NCI-H345 treated with DMSO at 0.1 percent for 48 hours (cell line): ENCODE data around the gene IFT80.
A peak's percentile ranks its signal among the peaks of the same experiment; 100 is the strongest.
"Not testable (repeated sequence)": the region's sequence is repeated elsewhere in the genome, so short reads cannot be mapped to it uniquely, and the experiment has no call there.

ENCODE experiments used
- DNase-seq: peaks from one replicate; lab custom pipeline; 2025; ENCODE audit not compliant: unreplicated experiment; lab: John Stamatoyannopoulos, UW

The IFT80 gene

DNA sequence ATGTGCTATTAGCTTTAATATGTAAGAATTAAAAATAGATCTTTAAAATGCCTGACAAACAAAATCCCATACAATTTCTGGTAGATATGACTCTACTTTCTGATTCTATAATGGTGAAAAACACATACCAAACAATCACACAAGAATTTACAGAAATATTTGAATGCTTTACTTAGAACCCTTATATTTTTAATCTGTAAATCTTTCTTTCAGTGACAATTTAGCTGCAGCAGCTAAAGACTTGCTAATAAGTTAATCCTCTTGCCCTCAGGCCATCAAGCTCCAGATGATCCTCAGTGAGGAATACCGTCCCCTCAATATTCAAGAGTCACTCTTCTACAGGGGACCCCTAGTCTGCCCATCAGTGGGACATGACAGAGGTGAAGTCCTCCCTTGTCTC is 118.2 kb downstream of the IFT80 start:
- no peak for DNase-seq

DNA sequence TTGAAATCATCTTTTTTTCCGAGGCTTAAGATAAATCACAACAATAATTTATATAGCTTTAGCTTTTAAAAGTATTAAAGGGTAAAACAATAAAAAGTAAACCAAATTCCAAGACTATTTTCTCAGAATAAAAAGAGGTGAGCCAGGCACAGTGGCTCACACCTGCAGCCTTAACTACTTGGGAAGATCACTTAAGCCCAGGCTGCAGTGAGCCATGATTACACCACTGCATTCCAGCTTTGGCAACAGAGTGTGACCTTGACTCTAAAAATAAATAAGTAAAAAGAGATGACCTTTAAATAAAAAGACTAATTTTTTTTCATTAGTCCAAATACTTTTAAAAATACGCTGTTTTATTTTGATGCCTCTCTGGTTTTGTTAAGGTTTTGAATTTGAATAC is 119.4 kb downstream of the IFT80 start:
- no peak for DNase-seq

DNA sequence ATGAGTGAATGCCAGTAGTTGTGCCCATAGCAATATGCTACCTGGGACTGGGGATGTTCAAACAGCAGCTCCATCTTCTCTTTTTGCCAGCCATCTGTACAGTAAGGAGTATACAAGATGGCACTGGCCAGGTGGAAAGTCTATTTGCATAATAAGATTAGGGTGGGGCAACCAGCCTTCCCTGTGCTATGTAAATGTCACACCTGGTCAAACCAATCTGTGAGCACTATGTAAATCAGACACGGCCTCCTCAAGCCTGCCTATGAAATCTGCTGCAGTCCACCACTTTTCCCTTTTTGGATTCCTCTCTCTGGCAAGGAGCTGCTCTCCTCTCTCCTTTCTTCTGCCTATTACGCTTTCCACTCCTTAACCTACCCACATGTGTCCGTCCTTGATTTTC is 120.8 kb downstream of the IFT80 start:
- no peak for DNase-seq

DNA sequence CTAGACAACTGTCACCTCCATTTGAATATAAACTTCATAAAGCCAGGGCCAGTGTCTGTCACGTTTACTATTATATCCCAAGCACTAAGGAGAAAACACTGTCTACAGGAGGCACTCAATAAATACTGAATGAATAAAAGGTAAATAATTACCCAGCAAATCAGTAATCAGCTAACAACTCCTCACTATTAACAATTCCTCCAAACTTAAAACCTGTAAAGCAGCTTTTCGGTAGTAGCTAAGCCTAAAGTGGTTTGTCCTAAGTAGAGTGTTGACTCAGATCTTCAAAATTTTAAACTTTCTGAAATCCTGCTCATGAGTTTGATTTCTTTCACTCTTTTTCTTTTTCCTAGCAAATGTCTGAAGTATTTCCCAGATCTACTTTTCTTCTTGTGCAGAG is 133.9 kb downstream of the IFT80 start:
- DNase-seq: no peak

DNA sequence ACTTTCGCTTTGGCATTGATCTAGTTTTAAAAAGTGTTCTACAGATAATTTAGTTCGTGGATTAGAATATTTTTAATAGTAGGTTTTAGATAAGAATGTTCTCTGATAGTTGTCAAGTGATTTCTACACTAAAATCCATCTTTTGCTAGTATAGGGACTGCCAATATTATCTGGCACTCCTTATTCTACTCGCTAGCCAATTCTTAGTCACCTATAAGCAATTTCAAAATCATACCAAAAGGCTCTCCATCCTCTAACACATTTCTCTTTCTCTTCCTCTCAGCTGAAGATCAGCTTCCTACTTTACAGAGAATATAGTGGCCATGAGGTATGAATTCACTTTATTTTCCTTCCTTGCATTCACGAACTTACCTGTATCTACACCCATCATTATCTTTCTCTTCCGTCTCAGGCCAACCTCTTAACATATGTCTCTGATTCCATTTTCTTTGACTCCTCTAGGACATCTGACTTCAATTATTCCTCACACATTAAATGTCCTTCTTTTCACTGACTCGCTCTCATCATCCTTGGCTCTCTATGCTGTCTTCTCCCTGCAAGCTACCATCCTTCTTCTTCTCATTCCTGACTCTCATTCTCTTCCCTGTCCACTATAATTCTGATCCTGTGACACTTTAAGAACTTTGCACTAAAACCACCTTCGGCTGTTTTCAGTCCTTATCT is 138.3 kb downstream of the IFT80 start:
- no peak for DNase-seq

DNA sequence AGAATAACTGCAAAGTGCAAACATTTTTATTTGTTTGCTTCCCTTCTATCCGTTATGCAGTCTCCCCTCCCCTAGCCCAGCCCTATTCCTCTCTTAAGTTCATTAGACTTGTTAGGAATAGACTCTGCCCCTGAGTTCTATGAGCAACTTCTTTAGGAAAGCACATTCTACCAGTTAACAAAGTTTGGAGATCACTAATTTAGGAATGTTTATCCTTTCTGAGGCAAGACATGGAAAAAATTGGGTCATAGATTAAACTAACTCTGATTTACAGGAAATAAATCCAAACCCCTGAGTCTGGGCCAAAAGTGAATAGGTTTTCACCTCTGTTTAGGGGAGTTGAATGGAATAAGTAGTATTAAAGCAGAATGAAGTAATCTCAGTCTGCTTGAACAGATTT is 139.4 kb downstream of the IFT80 start:
- DNase-seq: no peak

DNA sequence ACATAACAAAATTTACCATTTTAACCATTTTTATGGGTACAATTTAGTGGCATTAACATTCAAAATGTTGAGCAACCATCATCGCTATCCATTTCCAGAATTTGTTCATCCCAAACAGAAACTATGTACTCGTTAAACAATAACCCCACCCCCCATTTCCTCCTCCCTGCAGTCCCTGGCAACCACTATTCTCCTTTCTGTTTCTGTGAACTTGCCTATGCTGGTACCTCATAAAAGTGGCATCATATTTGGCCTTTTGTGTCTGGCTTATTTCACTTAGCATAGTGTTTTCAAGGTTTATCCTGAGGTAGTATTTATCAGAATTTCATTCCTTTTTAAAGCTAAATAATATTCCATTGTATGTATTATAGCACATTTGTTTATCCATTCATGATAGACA is 141.4 kb downstream of the IFT80 start:
- no peak for DNase-seq

DNA sequence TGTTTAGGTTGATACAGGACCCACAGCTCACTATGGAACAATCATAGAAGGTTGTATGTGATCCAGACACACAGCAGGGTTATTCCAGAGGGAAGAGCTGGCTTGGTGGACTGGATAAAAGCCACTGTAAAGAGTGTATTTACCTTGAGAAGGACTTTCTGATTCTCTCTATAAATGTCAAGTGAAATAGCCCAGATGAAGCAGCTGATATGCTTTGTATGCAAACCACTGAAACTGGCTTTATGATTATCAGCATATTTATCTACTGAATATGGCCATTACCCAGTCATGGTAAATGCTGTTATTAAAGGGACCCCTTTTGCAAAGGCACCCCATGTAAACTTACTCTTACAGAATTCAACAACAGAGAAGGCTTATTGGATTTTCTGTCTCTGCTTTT is 145.7 kb downstream of the IFT80 start:
- no peak for DNase-seq

DNA sequence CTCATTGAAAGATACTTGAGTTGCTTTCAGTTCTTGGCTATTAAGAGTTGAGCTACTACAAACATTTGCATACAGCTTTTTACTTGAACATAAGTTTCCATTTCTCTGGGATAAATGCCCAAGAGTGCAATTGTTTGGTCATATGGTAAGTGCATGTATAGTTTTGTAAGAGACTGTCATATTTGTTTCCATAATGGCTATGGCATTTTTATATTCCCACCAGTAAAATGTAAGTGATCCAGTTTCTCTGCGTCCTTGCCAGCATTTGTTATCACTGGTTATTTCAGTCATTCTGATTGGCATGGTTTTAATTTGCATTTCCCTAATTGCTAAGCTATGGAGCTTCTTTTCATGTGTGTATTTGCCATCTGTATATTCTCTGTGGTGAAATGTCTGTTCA is 151.3 kb downstream of the IFT80 start:
- no peak for DNase-seq

DNA sequence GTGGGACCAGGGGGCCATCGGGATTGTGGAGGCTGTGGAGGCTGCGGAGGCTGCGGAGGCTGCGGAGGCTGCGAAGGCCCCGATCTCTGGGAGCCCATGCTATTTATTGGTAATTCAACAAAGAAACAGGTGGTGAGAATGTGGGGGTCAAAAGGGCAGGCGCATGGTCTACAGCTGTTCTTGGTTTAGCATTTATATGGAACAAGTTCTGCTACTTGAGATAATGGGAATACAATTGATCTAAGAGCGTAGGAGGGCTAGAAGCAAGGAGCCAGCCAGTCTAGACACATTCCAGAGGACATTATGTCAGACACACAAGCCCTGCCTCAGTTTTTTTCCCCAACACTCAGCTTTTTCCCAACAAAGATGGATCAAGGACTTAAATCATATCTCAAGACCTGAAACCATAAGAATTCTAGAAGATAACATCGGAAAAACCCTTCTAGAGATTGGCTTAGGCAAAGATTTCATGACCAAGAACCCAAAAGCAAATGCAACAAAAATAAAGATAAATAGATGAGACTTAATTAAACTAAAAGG is 153.7 kb downstream of the IFT80 start:
- DNase-seq: no peak

DNA sequence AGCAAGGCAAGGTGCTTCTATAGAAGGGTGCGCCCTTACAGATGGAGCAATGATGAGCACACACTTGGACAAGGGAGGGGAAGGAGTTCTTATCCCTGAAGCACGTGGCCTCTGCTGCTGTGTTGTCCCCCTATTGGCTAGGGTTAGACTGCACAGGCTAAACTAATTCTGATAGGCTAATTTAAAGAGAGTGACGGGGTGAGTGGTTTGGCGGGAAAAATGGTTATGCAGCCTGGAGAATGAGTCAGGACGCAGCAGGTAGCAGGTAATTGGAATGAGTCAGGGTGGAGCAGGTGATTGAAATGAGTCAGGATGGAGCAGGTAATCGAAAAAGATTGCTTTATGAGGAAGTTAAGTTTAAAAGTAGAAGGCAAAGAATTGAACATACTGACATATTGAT is 158.3 kb downstream of the IFT80 start:
- not testable (repeated sequence) for DNase-seq

DNA sequence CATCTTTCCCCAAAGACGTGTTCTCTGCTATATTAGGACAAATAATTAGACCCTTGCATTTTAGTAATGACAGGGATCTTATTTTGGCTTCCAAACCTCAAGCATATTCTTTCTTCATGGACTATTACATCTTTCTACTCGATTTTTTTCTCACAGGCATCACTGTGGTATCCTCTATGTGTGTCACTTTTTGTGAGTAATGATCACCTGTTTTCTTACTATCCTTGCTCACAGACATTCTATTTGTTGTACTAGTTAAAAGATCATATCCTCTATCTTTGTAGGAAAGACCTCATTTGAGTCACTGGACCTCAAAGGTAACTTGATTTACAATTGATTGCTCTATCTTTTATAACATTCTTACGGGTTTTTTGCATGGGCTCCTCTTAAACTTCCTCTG is 167.0 kb downstream of the IFT80 start:
- no peak for DNase-seq

DNA sequence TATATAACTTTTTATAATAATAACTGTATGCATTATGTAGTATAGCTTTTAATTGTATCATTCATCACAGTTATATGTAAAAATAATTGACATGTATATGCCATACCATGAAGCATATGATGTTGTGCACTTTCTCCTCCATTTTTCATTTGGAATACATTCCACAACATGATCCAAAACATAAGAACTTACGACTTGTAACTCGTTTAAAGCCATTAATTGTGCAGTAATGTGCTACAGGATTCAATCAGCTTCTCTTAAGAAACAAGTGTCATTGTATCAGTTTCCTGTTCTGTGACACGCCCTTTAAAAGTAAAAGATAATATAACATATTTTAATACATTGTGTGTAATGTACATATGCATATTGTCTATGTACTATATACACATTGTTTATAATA is 171.6 kb downstream of the IFT80 start:
- DNase-seq: no peak

DNA sequence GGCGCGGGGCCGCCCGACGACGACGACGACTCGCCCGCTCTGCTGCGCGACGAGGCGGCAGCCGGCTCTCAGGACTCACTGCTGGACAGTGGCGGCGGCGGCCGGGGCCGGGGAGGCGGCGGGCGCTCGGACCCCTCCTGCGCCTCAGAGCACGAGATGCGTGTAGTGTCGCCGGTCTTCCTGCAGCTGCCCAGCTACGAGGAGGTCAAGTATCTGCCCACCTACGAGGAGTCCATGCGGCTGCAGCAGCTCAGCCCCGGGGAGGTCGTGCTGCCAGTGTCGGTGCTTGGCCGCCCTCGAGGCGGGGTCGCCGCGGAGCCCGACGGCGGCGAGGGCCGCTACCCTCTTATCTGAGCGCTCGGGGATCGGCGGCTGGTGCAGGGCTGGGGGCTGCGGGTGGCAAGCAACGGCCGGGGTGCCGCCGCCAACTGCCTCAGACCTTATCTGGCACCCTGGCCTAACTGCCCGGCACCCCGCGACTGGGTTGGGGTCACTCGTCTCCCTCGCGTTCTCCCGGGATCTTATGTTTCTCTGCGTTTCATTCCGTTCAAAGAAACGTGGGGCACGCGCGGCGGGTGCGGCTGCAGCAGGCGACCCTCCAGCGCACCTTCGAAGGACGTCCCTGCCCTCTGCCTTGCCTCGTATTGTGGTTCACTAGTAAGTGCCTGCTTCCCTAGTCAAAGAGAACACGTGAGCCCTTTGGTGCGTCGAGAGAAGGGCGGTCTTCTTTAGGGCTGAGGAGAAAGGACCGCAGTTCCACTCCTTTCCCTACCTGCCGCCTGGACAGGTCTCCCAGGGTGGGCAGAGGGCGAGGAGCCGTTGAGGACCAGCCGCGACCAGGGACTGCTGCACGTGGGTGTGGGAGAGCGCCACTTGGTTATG is 172.8 kb downstream of the IFT80 start:
- DNase-seq: peak; percentile 6

DNA sequence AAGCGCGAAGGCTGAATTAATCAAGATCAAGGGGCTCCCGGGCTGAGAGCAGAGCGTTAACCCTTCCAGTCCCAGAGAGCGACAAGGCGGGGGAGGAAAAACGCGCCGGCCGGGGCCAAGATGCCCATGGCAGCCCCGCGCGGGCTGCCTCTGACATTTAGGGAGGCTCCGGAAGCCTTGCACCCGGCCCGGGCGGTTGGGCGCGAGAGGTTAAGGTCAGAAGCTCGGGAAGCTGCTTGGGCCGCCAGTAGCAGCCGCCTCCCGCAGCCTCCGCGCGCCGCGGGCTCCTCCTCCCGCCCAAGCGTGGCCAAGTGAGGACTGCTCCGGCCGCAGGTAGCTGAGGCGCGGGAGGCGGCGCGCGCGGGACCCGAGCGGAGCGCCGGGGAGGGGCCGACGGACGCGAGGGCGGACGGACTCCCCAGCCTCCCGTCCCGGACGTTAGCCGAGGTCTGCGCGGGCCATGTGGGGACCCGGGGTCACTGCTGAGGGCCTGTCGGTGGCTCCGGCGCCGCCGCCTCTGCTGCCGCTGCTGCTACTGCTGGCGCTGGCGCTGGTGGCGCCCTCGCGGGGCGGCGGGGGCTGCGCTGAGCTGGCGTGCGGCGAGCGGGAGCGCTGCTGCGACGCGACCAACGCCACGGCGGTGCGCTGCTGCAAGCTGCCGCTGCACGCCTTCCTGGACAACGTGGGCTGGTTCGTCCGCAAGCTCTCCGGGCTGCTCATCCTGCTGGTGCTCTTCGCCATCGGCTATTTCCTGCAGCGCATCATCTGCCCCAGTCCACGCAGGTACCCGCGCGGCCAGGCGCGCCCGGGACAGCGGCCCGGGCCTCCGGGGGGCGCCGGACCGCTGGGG is 173.6 kb downstream of the IFT80 start, which contains the start of gene C3orf80:
TSS of gene C3orf80 (plus strand) at position 247 of the 850 bp plus-strand sequence. CDS start at position 461, 214 bp downstream.
- peak; percentile 26 for DNase-seq

DNA sequence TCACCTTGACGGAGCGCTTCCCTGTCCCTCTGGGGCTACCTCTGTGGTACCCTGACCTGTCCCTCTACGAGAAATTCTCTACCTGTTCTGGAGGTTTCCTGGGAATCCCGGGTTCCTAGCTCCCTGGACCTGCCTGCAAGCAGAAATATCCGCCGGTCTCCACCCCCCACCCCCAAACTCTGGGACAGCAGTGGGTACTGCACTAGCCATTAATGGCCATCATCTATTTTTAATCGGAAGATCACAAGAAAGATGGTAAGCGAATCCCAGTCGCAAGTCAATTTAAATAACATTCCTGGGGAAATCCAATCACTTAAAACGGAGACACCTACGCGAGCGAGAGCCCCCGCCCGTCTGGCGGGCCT is 174.2 kb downstream of the IFT80 start:
- DNase-seq: no peak

DNA sequence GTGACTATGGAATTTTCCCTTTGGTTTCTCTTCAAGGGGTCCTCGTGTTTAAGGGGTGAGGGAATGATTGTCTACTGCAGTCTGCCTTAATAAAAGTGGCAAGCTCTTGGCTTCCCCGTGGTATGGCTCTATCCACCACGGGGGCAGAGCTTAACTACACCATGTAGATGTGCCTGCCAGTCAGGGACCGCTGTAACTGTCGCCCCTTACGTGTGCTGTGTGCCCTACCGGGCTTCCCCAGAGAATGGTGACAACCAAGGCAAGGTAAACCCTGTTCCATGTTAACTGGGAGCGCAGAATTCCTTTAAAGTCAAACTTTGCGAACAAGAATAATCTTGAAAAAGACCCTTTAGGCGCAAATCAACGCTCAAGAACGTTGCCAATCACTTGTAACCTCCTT is 174.8 kb downstream of the IFT80 start:
- no peak for DNase-seq

DNA sequence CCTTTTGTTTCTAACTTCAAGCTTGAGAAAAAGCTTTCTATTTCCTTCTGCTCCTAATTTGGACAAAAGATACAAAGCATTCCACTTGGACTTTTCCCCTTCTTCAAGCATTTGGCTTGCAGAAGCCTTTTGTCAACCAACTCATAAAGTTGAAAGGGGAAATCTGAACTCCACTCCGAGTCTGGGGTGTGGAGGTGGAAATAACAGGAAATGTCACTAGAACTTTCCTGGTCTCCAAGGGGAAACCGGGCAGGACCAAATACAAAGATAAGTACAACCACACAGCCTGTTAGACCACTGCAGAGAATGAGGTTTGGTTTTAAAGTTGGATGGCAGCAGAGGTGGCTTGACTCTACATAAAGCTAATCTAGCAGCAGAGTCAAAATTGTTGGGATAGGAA is 178.0 kb downstream of the IFT80 start:
- no peak for DNase-seq

DNA sequence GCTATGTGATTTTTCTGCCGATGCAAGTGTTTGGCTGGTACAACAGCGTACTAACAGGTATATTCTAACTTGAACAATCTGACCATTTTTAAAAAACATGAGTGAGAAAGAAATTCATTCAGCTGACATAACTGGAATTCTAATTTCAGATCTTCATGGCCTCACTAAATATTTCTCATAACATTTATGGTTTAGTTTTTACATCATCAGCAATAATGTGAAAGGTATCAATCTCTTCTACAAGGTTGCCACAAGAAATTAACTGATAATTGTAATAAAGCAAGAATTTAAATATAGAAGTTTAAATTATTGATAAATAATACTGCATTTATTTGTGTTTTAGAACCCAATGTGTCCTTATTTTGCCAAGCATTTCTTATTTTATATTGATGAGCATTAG is 179.0 kb downstream of the IFT80 start:
- DNase-seq: no peak

DNA sequence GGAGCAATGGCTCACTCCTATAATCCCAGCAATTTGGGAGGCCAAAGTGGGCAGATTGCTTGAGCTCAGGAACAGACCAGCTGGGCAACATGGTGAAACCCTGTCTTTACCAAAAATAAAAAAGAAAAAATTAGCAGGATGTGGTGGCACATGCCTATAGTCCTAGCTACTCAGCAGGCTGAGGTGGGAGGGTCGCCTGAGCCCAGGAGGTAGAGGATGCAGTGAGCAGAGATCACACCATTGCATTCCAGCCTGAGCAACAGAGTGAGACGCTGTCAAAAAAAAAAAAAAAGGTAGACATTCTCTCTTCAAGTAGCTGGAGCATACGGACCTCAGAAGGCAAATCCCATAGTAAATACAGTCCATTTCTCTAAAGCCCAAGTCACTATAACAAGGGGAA is 180.9 kb downstream of the IFT80 start:
- DNase-seq: no peak

DNA sequence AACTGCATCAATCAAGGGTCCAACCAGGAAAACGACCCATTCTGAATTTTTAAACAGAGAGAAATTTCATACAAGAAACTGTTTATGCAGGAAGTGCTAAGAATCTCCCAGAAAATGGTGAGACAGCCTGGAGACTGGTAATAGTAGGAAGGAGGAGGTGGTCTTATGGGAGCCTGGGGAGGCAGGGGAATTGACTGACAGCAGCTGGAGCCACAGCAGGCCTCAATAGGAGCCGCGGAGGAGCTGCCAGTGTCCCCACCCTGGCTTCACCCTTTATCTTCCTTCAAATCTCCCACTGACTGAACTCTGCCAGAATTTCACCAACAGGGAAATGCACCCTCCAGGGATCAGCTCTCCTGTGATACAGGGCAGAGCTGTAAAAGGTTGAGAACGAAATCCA is 181.3 kb downstream of the IFT80 start:
- DNase-seq: no peak
